H9 (cell line): ENCODE results near the gene PNRC2. TPM values are rescaled to one million over a fixed set of nuclear protein-coding genes. Genes with fewer than 3 reads are reported as not detected.

Experiments used
- DNase-seq: peaks from one replicate; pipeline ENCODE4 v3.0.0-alpha.2; 2017
- H2AFZ ChIP-seq: one replicate; pipeline ENCODE4 v1.6.1; 2013; ENCODE audit warnings: mild to moderate bottlenecking, low read length, control low read depth, moderate library complexity
- H2AK5ac ChIP-seq: 2 replicates; pipeline ENCODE4 v1.6.1; 2013; ENCODE audit warnings: low read length, control low read depth, mixed read lengths; ENCODE audit not compliant: insufficient read length
- H2BK120ac ChIP-seq: one replicate; pipeline ENCODE4 v1.6.1; 2013; ENCODE audit warnings: low read depth, mild to moderate bottlenecking, low read length, control low read depth, inconsistent platforms; ENCODE audit not compliant: poor library complexity, severe bottlenecking
- H2BK12ac ChIP-seq: 2 replicates; pipeline ENCODE4 v1.6.1; 2013; ENCODE audit warnings: low read length, control low read depth, mixed read lengths, low read depth; ENCODE audit not compliant: insufficient read length
- H2BK15ac ChIP-seq: 2 replicates; pipeline ENCODE4 v1.6.1; 2013; ENCODE audit warnings: low read depth, low read length, control low read depth
- H2BK20ac ChIP-seq: one replicate; pipeline ENCODE4 v1.6.1; 2013; ENCODE audit warnings: low read depth, mild to moderate bottlenecking, low read length, control low read depth, inconsistent platforms; ENCODE audit not compliant: poor library complexity, severe bottlenecking
- H2BK5ac ChIP-seq: 2 replicates; pipeline ENCODE4 v1.6.1; 2013; ENCODE audit warnings: low read length, control low read depth, mixed read lengths; ENCODE audit not compliant: insufficient read length
- H3K14ac ChIP-seq: 2 replicates; pipeline ENCODE4 v1.6.1; 2013; ENCODE audit warnings: low read length, control low read depth; ENCODE audit not compliant: insufficient read depth
- H3K18ac ChIP-seq: 2 replicates; pipeline ENCODE4 v1.6.1; 2013; ENCODE audit warnings: low read depth, mild to moderate bottlenecking, mixed read lengths, low read length, control low read depth; ENCODE audit not compliant: insufficient read length
- H3K23ac ChIP-seq: 2 replicates; pipeline ENCODE4 v1.6.1; 2013; ENCODE audit warnings: low read length, control low read depth, mixed read lengths, low read depth; ENCODE audit not compliant: insufficient read length
- H3K23me2 ChIP-seq: 2 replicates; pipeline ENCODE4 v1.6.1; 2013; ENCODE audit warnings: low read depth, mild to moderate bottlenecking, mixed read lengths, low read length, control low read depth; ENCODE audit not compliant: insufficient read length, poor library complexity, severe bottlenecking
- H3K27ac ChIP-seq: 2 replicates; pipeline ENCODE4 v1.5.1; 2013; ENCODE audit warnings: low read length, control low read depth, mixed read lengths, low read depth; ENCODE audit not compliant: insufficient read length
- H3K27me3 ChIP-seq: 2 replicates; pipeline ENCODE4 v1.6.1; 2013; ENCODE audit warnings: low read length, control low read depth, inconsistent platforms; ENCODE audit not compliant: insufficient read depth
- H3K4ac ChIP-seq: 2 replicates; pipeline ENCODE4 v1.6.1; 2013; ENCODE audit warnings: low read depth, mild to moderate bottlenecking, control low read depth, inconsistent platforms, low read length, moderate library complexity
- H3K4me1 ChIP-seq: 2 replicates; pipeline ENCODE4 v1.6.1; 2013; ENCODE audit warnings: low read length, control low read depth, inconsistent platforms; ENCODE audit not compliant: insufficient read depth
- H3K4me2 ChIP-seq: 2 replicates; pipeline ENCODE4 v1.6.1; 2013; ENCODE audit warnings: low read length, control low read depth, mixed read lengths; ENCODE audit not compliant: insufficient read length, insufficient read depth
- H3K56ac ChIP-seq: 2 replicates; pipeline ENCODE4 v1.6.1; 2013; ENCODE audit warnings: low read depth, mild to moderate bottlenecking, mixed read lengths, low read length, control low read depth; ENCODE audit not compliant: insufficient read length
- H3K79me1 ChIP-seq: 2 replicates; pipeline ENCODE4 v1.6.1; 2013; ENCODE audit warnings: low read depth, mild to moderate bottlenecking, moderate library complexity, low read length, control low read depth, inconsistent platforms; ENCODE audit not compliant: insufficient read depth, poor library complexity, severe bottlenecking
- H3K79me2 ChIP-seq: 2 replicates; pipeline ENCODE4 v1.6.1; 2013; ENCODE audit warnings: low read length, control low read depth, inconsistent platforms; ENCODE audit not compliant: insufficient read depth
- H3K9ac ChIP-seq: 2 replicates; pipeline ENCODE4 v1.6.1; 2013; ENCODE audit warnings: low read length, control low read depth, mixed read lengths; ENCODE audit not compliant: insufficient read length; ENCODE audit errors: extremely low read depth
- H3K9me3 ChIP-seq: one replicate; pipeline ENCODE4 v1.6.1; 2013; ENCODE audit warnings: low read depth, low read length, inconsistent platforms; ENCODE audit not compliant: control insufficient read depth
- H3T11ph ChIP-seq: one replicate; pipeline ENCODE4 v1.6.1; 2013; ENCODE audit warnings: mild to moderate bottlenecking, low read length, control low read depth, inconsistent platforms
- H4K20me1 ChIP-seq: one replicate; pipeline ENCODE4 v1.6.1; 2013; ENCODE audit not compliant: control insufficient read depth, insufficient read length, insufficient read depth
- H4K5ac ChIP-seq: 2 replicates; pipeline ENCODE4 v1.6.1; 2013; ENCODE audit warnings: low read depth, mild to moderate bottlenecking, mixed read lengths, low read length, control low read depth; ENCODE audit not compliant: insufficient read length
- H4K8ac ChIP-seq: replicated peaks from 2 replicates; pipeline ENCODE4 v1.6.1; 2013; ENCODE audit warnings: low read length, control low read depth, mixed read lengths, low read depth; ENCODE audit not compliant: insufficient read length
- H4K91ac ChIP-seq: 2 replicates; pipeline ENCODE4 v1.6.1; 2013; ENCODE audit warnings: low read depth, mild to moderate bottlenecking, moderate library complexity, mixed read lengths, low read length, control low read depth; ENCODE audit not compliant: insufficient read length
- H3K27ac Mint-ChIP-seq, 3 experiments: 2 replicates in 2 of 3; 3 replicates in 1 of 3; pipeline ENCODE4 v1.8.0; 2020 to 2021; ENCODE audit warnings: mixed read lengths in 3 of 3, mild to moderate bottlenecking in 1 of 3, moderate library complexity in 1 of 3
- H3K27me3 Mint-ChIP-seq: 2 replicates; pipeline ENCODE4 v1.8.0; 2021; ENCODE audit warnings: low read depth, mild to moderate bottlenecking, moderate library complexity, mixed read lengths
- H3K36me3 Mint-ChIP-seq, 3 experiments: 2 replicates in 2 of 3; 3 replicates in 1 of 3; pipeline ENCODE4 v1.8.0; 2020 to 2021; ENCODE audit warnings: low read depth in 3 of 3, mixed read lengths in 3 of 3; ENCODE audit not compliant: insufficient read depth in 1 of 3
- H3K4me1 Mint-ChIP-seq, 2 experiments: 2 replicates each; pipeline ENCODE4 v1.8.0; 2020; ENCODE audit warnings: mixed read lengths in 2 of 2
- H3K4me3 Mint-ChIP-seq, 2 experiments: 2 replicates in 1 of 2; 3 replicates in 1 of 2; pipeline ENCODE4 v1.8.0; 2020 to 2021; ENCODE audit warnings: mild to moderate bottlenecking in 2 of 2, mixed read lengths in 2 of 2, moderate library complexity in 1 of 2
- H3K9me3 Mint-ChIP-seq, 2 experiments: 2 replicates in 1 of 2; 3 replicates in 1 of 2; pipeline ENCODE4 v1.8.0; 2020; ENCODE audit warnings: mild to moderate bottlenecking in 2 of 2, mixed read lengths in 2 of 2, moderate library complexity in 1 of 2
- CTCF ChIP-seq: fragments of 200-600 bp; sonication (generic); conservative IDR thresholded peaks from 3 replicates; pipeline ENCODE4 v1.8.0; 2021; ENCODE audit warnings: antibody characterized with exemption, mild to moderate bottlenecking
- WGBS: extraction: QIAGEN DNeasy Blood & Tissue Kit; methylation state at CpG from one replicate; pipeline ENCODE4 v1.1.7; 2013; ENCODE audit warnings: missing lambda C conversion rate, low lambda C conversion rate, mixed read lengths; ENCODE audit not compliant: insufficient read length; ENCODE audit errors: extremely low coverage; 5-methylcytosine and 5-hydroxymethylcytosine counted together
- total RNA-seq: library from RNA; stranded (reverse); gene quantifications from 2 replicates; pipeline ENCODE4 v1.2.1, GENCODE V29; 2021

PNRC2 gene
- total RNA-seq, 1 experiment from 2014 or later: 87.6 TPM

GRCh38 chr1:23928789-23929188 lies 30.8 kb upstream of the PNRC2 start:
- Histone ChIP-seq H4K8ac (no peak overlapping the region), H2AFZ (no peak overlapping the region), H2AK5ac (no peak overlapping the region), H2BK12ac (no peak overlapping the region), H4K91ac (no peak overlapping the region), H3K27ac (no peak overlapping the region), H3K18ac (no peak overlapping the region), H3K9ac (no peak overlapping the region), H3K23me2 (no peaks in the 10 kb centered on the region), H2BK5ac (no peak overlapping the region), H3K9me3 (no peaks in the 10 kb centered on the region), H3T11ph (no peak overlapping the region), H3K79me2 (no peaks in the 10 kb centered on the region), H3K4me2 (no peak overlapping the region), H4K20me1 (no peaks in the 10 kb centered on the region), H3K23ac (no peak overlapping the region), H2BK20ac (no peak overlapping the region), H3K79me1 (no peaks in the 10 kb centered on the region), H3K4me1 (no peaks in the 10 kb centered on the region), H3K14ac (no peak overlapping the region), H4K5ac (no peak overlapping the region), H2BK120ac (no peak overlapping the region), H2BK15ac (no peak overlapping the region), H3K4ac (no peak overlapping the region), H3K27me3 (no peaks in the 10 kb centered on the region), H3K56ac (no peak overlapping the region)
- no peak overlapping the region for H3K27ac Mint-ChIP-seq
- H3K9me3 Mint-ChIP-seq: no peaks in the 10 kb centered on the region
- no CpG with 5 or more reads among the region's 4 CpGs for WGBS
- no peak overlapping the region; a peak in 1 of 5 replicates for H3K4me3 Mint-ChIP-seq
- H3K27me3 Mint-ChIP-seq: peaks cover 3% of the 10 kb centered on the region
- no peak for DNase-seq
- TF ChIP-seq CTCF: no peak
- H3K4me1 Mint-ChIP-seq: peaks cover 0 to 4% of the 10 kb centered on the region in 2 experiments; a peak in 1 of 4 replicates
- H3K36me3 Mint-ChIP-seq: no peaks in the 10 kb centered on the region
